NB4 (cell line): ENCODE results near the gene GSX1.

Experiments
- CTCF ChIP-seq: IDR thresholded peaks from one replicate; pipeline ENCODE4 v1.5.1; 2012; ENCODE audit warnings: low read depth, low read length
- MYC ChIP-seq: IDR thresholded peaks from 2 replicates; pipeline ENCODE4 v1.6.1; 2011; ENCODE audit warnings: low read depth, low read length
- POLR2A ChIP-seq: IDR thresholded peaks from 2 replicates; pipeline ENCODE4 v1.6.1; 2011; ENCODE audit warnings: mild to moderate bottlenecking; ENCODE audit not compliant: insufficient read length; ENCODE audit errors: extremely low read depth
- TF ChIP-seq, protein P1 (sequence below): IDR thresholded peaks from 2 replicates; pipeline ENCODE4 v1.6.1; 2011; ENCODE audit warnings: low read depth, low read length

- no peak for TF ChIP-seq CTCF
- TF ChIP-seq, protein P1, sequence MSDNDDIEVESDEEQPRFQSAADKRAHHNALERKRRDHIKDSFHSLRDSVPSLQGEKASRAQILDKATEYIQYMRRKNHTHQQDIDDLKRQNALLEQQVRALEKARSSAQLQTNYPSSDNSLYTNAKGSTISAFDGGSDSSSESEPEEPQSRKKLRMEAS: no peak
- no peak for TF ChIP-seq POLR2A
- no peak for TF ChIP-seq MYC
Measured at GRCh38 chr13:27796544-27797227, 4.4 kb downstream of the GSX1 start.
